ENCODE measurements around the gene ATG7.
A peak's percentile ranks its signal among the peaks of the same experiment; 100 is the strongest.

ATG7 gene

DNA sequence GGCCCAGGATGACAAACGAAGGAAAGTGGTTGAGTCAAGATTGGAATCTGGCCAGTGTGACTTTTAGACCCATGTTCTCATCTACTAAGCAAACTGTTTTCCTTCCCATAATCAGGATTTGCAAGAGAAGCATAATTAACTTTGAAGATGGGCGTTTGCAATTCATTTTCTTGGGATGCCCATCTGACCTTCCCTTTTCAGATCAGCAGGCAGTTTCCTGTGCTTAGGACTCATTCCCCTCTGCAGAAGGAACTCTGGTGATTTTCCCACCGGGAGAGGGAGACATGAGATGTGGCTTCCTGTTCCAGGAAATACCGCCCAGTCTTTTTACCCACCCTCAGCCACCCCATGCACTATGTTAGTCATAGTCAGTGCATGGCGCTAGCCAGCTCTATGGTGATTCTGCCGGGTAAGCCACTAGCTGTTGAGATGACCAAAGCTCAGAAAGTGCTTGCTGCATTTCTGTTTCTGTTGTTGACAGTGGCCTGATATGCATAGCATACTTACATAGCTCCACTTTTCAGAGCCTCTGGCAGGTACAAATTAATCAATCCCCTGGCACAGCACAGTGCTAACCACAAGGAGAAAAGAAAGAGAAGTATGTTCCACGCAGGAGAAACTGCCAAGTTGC is 242.1 kb downstream of the ATG7 start:
- no peak overlapping the region for H2AFZ ChIP-seq (ENCODE audit: low read length)
- no peaks in the 10 kb centered on the region for H3K36me3 ChIP-seq (replicated peaks in 1 of 2; ENCODE audit: control insufficient read depth in 2 of 2, insufficient read depth in 2 of 2, low read length in 2 of 2)
- no peak overlapping the region for H2BK15ac ChIP-seq (ENCODE audit: low read length)
- no peak overlapping the region for H4K91ac ChIP-seq (ENCODE audit: low read depth, low read length, poor library complexity)
- H3K27ac ChIP-seq (replicated peaks; ENCODE audit: low read length): no peak overlapping the region
- H3K9ac ChIP-seq (ENCODE audit: low read depth, low read length, poor library complexity): no peak overlapping the region
- no peak overlapping the region for H3K4ac ChIP-seq (ENCODE audit: low read length)
- WGBS, 2 donors (ENCODE audit: extremely low coverage in 2 of 2, insufficient read length in 2 of 2, insufficient replicate concordance in 1 of 2): no CpG with 5 or more reads among the region's 7 CpGs
- H3K18ac ChIP-seq (ENCODE audit: low read length): no peak overlapping the region
- peaks cover 10 to 13% of the 10 kb centered on the region in 2 donors for H3K4me1 ChIP-seq (ENCODE audit: control insufficient read depth in 2 of 2, insufficient read depth in 1 of 2, low read depth in 1 of 2, low read length in 2 of 2)
- no peak overlapping the region for H2AK5ac ChIP-seq (ENCODE audit: low read depth, low read length)
- no peak overlapping the region for H3K4me3 ChIP-seq (ENCODE audit: low read length in 2 of 2)
- H4K8ac ChIP-seq (ENCODE audit: low read depth, low read length): no peak overlapping the region
- H2BK5ac ChIP-seq (ENCODE audit: low read length): no peak overlapping the region
- H2BK120ac ChIP-seq (ENCODE audit: low read depth, low read length): no peak overlapping the region
- no peak overlapping the region for H3K23ac ChIP-seq (ENCODE audit: low read depth, low read length, poor library complexity)
- H3K4me2 ChIP-seq (ENCODE audit: insufficient read depth, low read length, poor library complexity, severe bottlenecking): no peak overlapping the region
- H3K9me3 ChIP-seq (replicated peaks in 1 of 2; ENCODE audit: control insufficient read depth in 2 of 2, insufficient read depth in 1 of 2, low read depth in 1 of 2, low read length in 2 of 2): no peaks in the 10 kb centered on the region
- H3K27me3 ChIP-seq (ENCODE audit: control insufficient read depth in 3 of 3, insufficient read depth in 3 of 3, low read depth in 1 of 3, low read length in 3 of 3): no peaks in the 10 kb centered on the region
- H3K14ac ChIP-seq (ENCODE audit: low read length): no peak overlapping the region
- no peak overlapping the region for H2BK12ac ChIP-seq (ENCODE audit: low read length)
- no peak for DNase-seq (ENCODE audit: low spot score)
- no peaks in the 10 kb centered on the region for H3K79me1 ChIP-seq (ENCODE audit: low read depth, low read length)

DNA sequence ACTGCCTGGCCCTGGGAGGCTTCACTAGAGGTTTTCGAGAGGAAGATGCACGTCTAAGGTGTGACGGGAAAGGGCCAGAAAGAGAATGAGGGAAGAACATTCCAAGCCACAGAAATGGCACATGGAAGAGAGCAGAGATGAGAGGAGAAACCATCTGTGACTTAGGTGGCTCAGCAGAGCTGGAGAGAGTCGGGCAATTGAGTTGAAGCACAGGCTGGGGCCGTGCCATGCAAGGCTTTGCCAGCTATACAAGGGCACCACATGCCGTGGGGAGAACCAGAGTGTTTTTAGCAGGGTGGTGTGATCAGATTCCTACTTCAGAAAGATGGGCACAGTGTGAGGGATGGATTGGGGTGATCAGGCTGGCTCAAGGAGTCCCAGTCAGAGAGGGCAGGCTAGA is 245.4 kb downstream of the ATG7 start:
- H2BK12ac ChIP-seq (ENCODE audit: low read length): no peak overlapping the region
- WGBS, 2 donors (ENCODE audit: extremely low coverage in 2 of 2, insufficient read length in 2 of 2, insufficient replicate concordance in 1 of 2): no CpG with 5 or more reads among the region's 6 CpGs
- no peak overlapping the region for H2AFZ ChIP-seq (ENCODE audit: low read length)
- no peak overlapping the region for H2BK120ac ChIP-seq (ENCODE audit: low read depth, low read length)
- H3K4me2 ChIP-seq (ENCODE audit: insufficient read depth, low read length, poor library complexity, severe bottlenecking): no peak overlapping the region
- DNase-seq (ENCODE audit: low spot score): no peak
- no peaks in the 10 kb centered on the region for H3K4me1 ChIP-seq (ENCODE audit: control insufficient read depth in 2 of 2, insufficient read depth in 1 of 2, low read depth in 1 of 2, low read length in 2 of 2)
- H3K14ac ChIP-seq (ENCODE audit: low read length): no peak overlapping the region
- no peak overlapping the region for H3K4ac ChIP-seq (ENCODE audit: low read length)
- no peak overlapping the region for H4K91ac ChIP-seq (ENCODE audit: low read depth, low read length, poor library complexity)
- H3K27ac ChIP-seq (replicated peaks; ENCODE audit: low read length): no peak overlapping the region
- H2BK15ac ChIP-seq (ENCODE audit: low read length): no peak overlapping the region
- no peak overlapping the region for H3K9ac ChIP-seq (ENCODE audit: low read depth, low read length, poor library complexity)
- no peaks in the 10 kb centered on the region for H3K27me3 ChIP-seq (ENCODE audit: control insufficient read depth in 3 of 3, insufficient read depth in 3 of 3, low read depth in 1 of 3, low read length in 3 of 3)
- no peak overlapping the region for H4K8ac ChIP-seq (ENCODE audit: low read depth, low read length)
- no peaks in the 10 kb centered on the region for H3K36me3 ChIP-seq (replicated peaks in 1 of 2; ENCODE audit: control insufficient read depth in 2 of 2, insufficient read depth in 2 of 2, low read length in 2 of 2)
- H2AK5ac ChIP-seq (ENCODE audit: low read depth, low read length): no peak overlapping the region
- no peak overlapping the region for H3K23ac ChIP-seq (ENCODE audit: low read depth, low read length, poor library complexity)
- no peaks in the 10 kb centered on the region for H3K9me3 ChIP-seq (replicated peaks in 1 of 2; ENCODE audit: control insufficient read depth in 2 of 2, insufficient read depth in 1 of 2, low read depth in 1 of 2, low read length in 2 of 2)
- no peak overlapping the region for H3K4me3 ChIP-seq (ENCODE audit: low read length in 2 of 2)
- no peak overlapping the region for H2BK5ac ChIP-seq (ENCODE audit: low read length)
- H3K79me1 ChIP-seq (ENCODE audit: low read depth, low read length): no peaks in the 10 kb centered on the region
- peak overlapping the region; percentile 65 for H3K18ac ChIP-seq (ENCODE audit: low read length)

- Histone ChIP-seq H2AFZ (ENCODE audit: low read length) (no peak overlapping the region), H2BK12ac (ENCODE audit: low read length) (no peak overlapping the region), H4K91ac (ENCODE audit: low read depth, low read length, poor library complexity) (no peak overlapping the region), H3K36me3 (replicated peaks in 1 of 2; ENCODE audit: control insufficient read depth in 2 of 2, insufficient read depth in 2 of 2, low read length in 2 of 2) (no peaks in the 10 kb centered on the region), H2BK120ac (ENCODE audit: low read depth, low read length) (no peak overlapping the region), H3K79me1 (ENCODE audit: low read depth, low read length) (no peaks in the 10 kb centered on the region), H3K4me3 (ENCODE audit: low read length in 2 of 2) (no peak overlapping the region), H4K8ac (ENCODE audit: low read depth, low read length) (no peak overlapping the region), H3K9me3 (replicated peaks in 1 of 2; ENCODE audit: control insufficient read depth in 2 of 2, insufficient read depth in 1 of 2, low read depth in 1 of 2, low read length in 2 of 2) (no peaks in the 10 kb centered on the region), H3K27ac (replicated peaks; ENCODE audit: low read length) (no peak overlapping the region), H3K18ac (ENCODE audit: low read length) (peak overlapping the region; percentile 16), H3K4me2 (ENCODE audit: insufficient read depth, low read length, poor library complexity, severe bottlenecking) (no peak overlapping the region), H3K9ac (ENCODE audit: low read depth, low read length, poor library complexity) (peak overlapping the region; percentile 47), H2AK5ac (ENCODE audit: low read depth, low read length) (no peak overlapping the region), H2BK15ac (ENCODE audit: low read length) (no peak overlapping the region), H3K27me3 (ENCODE audit: control insufficient read depth in 3 of 3, insufficient read depth in 3 of 3, low read depth in 1 of 3, low read length in 3 of 3) (no peaks in the 10 kb centered on the region), H3K23ac (ENCODE audit: low read depth, low read length, poor library complexity) (peak overlapping the region; percentile 51), H3K4ac (ENCODE audit: low read length) (no peak overlapping the region), H2BK5ac (ENCODE audit: low read length) (no peak overlapping the region), H3K4me1 (ENCODE audit: control insufficient read depth in 2 of 2, insufficient read depth in 1 of 2, low read depth in 1 of 2, low read length in 2 of 2) (peaks cover 0 to 2% of the 10 kb centered on the region in 2 donors), H3K14ac (ENCODE audit: low read length) (no peak overlapping the region)
- DNase-seq (ENCODE audit: low spot score): no peak
- no CpG with 5 or more reads among the region's 8 CpGs for WGBS, 2 donors (ENCODE audit: extremely low coverage in 2 of 2, insufficient read length in 2 of 2, insufficient replicate concordance in 1 of 2)
Measured at GRCh38 chr3:11521167-11521566, 249.0 kb downstream of the ATG7 start.

- no peak overlapping the region for H3K18ac ChIP-seq (ENCODE audit: low read length)
Measured at GRCh38 chr3:11522398-11522715, 250.2 kb downstream of the ATG7 start.

More at GRCh38 chr3:11522398-11522715, 250.2 kb downstream of the ATG7 start:
- no peak overlapping the region for H4K91ac ChIP-seq (ENCODE audit: low read depth, low read length, poor library complexity)
- no peak overlapping the region for H3K4me3 ChIP-seq (ENCODE audit: low read length in 2 of 2)
- no peak overlapping the region for H3K23ac ChIP-seq (ENCODE audit: low read depth, low read length, poor library complexity)
- H2BK120ac ChIP-seq (ENCODE audit: low read depth, low read length): no peak overlapping the region
- H2BK5ac ChIP-seq (ENCODE audit: low read length): no peak overlapping the region
- H3K9me3 ChIP-seq (replicated peaks in 1 of 2; ENCODE audit: control insufficient read depth in 2 of 2, insufficient read depth in 1 of 2, low read depth in 1 of 2, low read length in 2 of 2): no peaks in the 10 kb centered on the region
- no peak for DNase-seq (ENCODE audit: low spot score)
- no peak overlapping the region for H2BK12ac ChIP-seq (ENCODE audit: low read length)
- no peak overlapping the region for H2AFZ ChIP-seq (ENCODE audit: low read length)
- peaks cover 0 to 2% of the 10 kb centered on the region in 2 donors for H3K4me1 ChIP-seq (ENCODE audit: control insufficient read depth in 2 of 2, insufficient read depth in 1 of 2, low read depth in 1 of 2, low read length in 2 of 2)
- no CpG with 5 or more reads among the region's 5 CpGs for WGBS, 2 donors (ENCODE audit: extremely low coverage in 2 of 2, insufficient read length in 2 of 2, insufficient replicate concordance in 1 of 2)
- H2AK5ac ChIP-seq (ENCODE audit: low read depth, low read length): no peak overlapping the region
- no peak overlapping the region for H4K8ac ChIP-seq (ENCODE audit: low read depth, low read length)
- no peak overlapping the region for H3K4me2 ChIP-seq (ENCODE audit: insufficient read depth, low read length, poor library complexity, severe bottlenecking)
- no peaks in the 10 kb centered on the region for H3K79me1 ChIP-seq (ENCODE audit: low read depth, low read length)
- no peaks in the 10 kb centered on the region for H3K27me3 ChIP-seq (ENCODE audit: control insufficient read depth in 3 of 3, insufficient read depth in 3 of 3, low read depth in 1 of 3, low read length in 3 of 3)
- H3K4ac ChIP-seq (ENCODE audit: low read length): no peak overlapping the region
- H3K27ac ChIP-seq (replicated peaks; ENCODE audit: low read length): no peak overlapping the region
- no peak overlapping the region for H3K14ac ChIP-seq (ENCODE audit: low read length)
- H3K36me3 ChIP-seq (replicated peaks in 1 of 2; ENCODE audit: control insufficient read depth in 2 of 2, insufficient read depth in 2 of 2, low read length in 2 of 2): no peaks in the 10 kb centered on the region
- H2BK15ac ChIP-seq (ENCODE audit: low read length): no peak overlapping the region
- no peak overlapping the region for H3K9ac ChIP-seq (ENCODE audit: low read depth, low read length, poor library complexity)
